H1 (cell line): ENCODE results near the gene PRKCA. TPM values are rescaled to one million over a fixed set of nuclear protein-coding genes. Genes with fewer than 3 reads are reported as not detected.
A peak's percentile ranks its signal among the peaks of the same experiment; 100 is the strongest.

Source experiments
- CTCF ChIA-PET: fragments of 300-600 bp; sonication (Branson Sonifier 250); formaldehyde crosslinking; loops from one replicate; lab custom pipeline; 2021; ENCODE audit not compliant: partially characterized antibody; lab: Charles Lee
- POLR2A ChIA-PET: fragments of 300-600 bp; sonication (Branson Sonifier 250); formaldehyde crosslinking; loops from one replicate; lab custom pipeline; 2021; ENCODE audit warnings: inconsistent platforms; ENCODE audit not compliant: partially characterized antibody; lab: Charles Lee
- DNase-seq, 2 experiments: peaks; one replicate each; pipeline versions ENCODE4 v3.0.0 to v3.0.0-alpha.2; 2010 to 2022; ENCODE audit warnings: low spot score in 2 of 2, low read depth in 1 of 2, mixed read lengths in 1 of 2
- FAIRE-seq: peaks from 2 replicates; lab custom pipeline; 2011; peaks lifted over from hg19 to GRCh38; lab: Jason Lieb, UNC
- H2AFZ ChIP-seq: 2 replicates; pipeline ENCODE4 v1.8.1; 2012; ENCODE audit warnings: low read length, inconsistent platforms
- H2AK5ac ChIP-seq: 2 replicates; pipeline ENCODE4 v1.6.1; 2013; ENCODE audit warnings: low read depth, low read length
- H2BK120ac ChIP-seq: replicated peaks from 2 replicates; pipeline ENCODE3; 2013; ENCODE audit warnings: low read depth, low read length, inconsistent platforms
- H2BK12ac ChIP-seq: 2 replicates; pipeline ENCODE4 v1.6.1; 2013; ENCODE audit warnings: low read depth, low read length
- H2BK15ac ChIP-seq: 2 replicates; pipeline ENCODE4 v1.6.1; 2013; ENCODE audit warnings: low read length
- H2BK20ac ChIP-seq: 2 replicates; pipeline ENCODE4 v1.6.1; 2013; ENCODE audit warnings: low read length
- H2BK5ac ChIP-seq: 2 replicates; pipeline ENCODE4 v1.6.1; 2013; ENCODE audit warnings: low read depth, low read length
- H3K14ac ChIP-seq: 2 replicates; pipeline ENCODE4 v1.6.1; 2013; ENCODE audit warnings: inconsistent platforms; ENCODE audit not compliant: insufficient read length
- H3K18ac ChIP-seq: 2 replicates; pipeline ENCODE4 v1.6.1; 2013; ENCODE audit warnings: low read length; ENCODE audit errors: extremely low read depth
- H3K23ac ChIP-seq: 2 replicates; pipeline ENCODE4 v1.6.1; 2013; ENCODE audit warnings: inconsistent platforms; ENCODE audit not compliant: insufficient read length
- H3K23me2 ChIP-seq: 2 replicates; pipeline ENCODE4 v1.6.1; 2013; ENCODE audit warnings: low read depth, low read length
- H3K27ac ChIP-seq: 2 replicates; pipeline ENCODE4 v1.6.1; 2011; ENCODE audit warnings: low read depth, low read length, inconsistent platforms
- H3K27me3 ChIP-seq, 4 experiments: replicated peaks in 1 of 4; 1 replicate in 1 of 4; 2 replicates in 3 of 4; pipeline versions ENCODE4 v1.6.1 to v1.8.1; 2011 to 2013; ENCODE audit warnings: low read length in 3 of 4, mild to moderate bottlenecking in 3 of 4, inconsistent platforms in 2 of 4, mixed read lengths in 2 of 4, moderate library complexity in 1 of 4; ENCODE audit not compliant: control insufficient read depth in 3 of 4, insufficient read depth in 3 of 4; ENCODE audit errors: extremely low read depth in 1 of 4
- H3K36me3 ChIP-seq, 4 experiments: 2 replicates each; pipeline versions ENCODE4 v1.6.1 to v1.8.1; 2011 to 2013; ENCODE audit warnings: mild to moderate bottlenecking in 4 of 4, low read length in 3 of 4, moderate library complexity in 2 of 4, control low read depth in 1 of 4, inconsistent platforms in 1 of 4; ENCODE audit not compliant: insufficient read depth in 4 of 4, control insufficient read depth in 2 of 4
- H3K4ac ChIP-seq: replicated peaks from 2 replicates; pipeline ENCODE3; 2013; ENCODE audit warnings: low read length, low read depth, mixed read lengths, inconsistent platforms; ENCODE audit not compliant: insufficient read length
- H3K4me1 ChIP-seq, 4 experiments: replicated peaks in 1 of 4; 1 replicate in 1 of 4; 2 replicates in 3 of 4; pipeline versions ENCODE4 v1.6.1 to v1.8.1; 2011 to 2013; ENCODE audit warnings: low read length in 3 of 4, inconsistent platforms in 2 of 4, mixed read lengths in 1 of 4; ENCODE audit not compliant: insufficient read depth in 4 of 4, control insufficient read depth in 3 of 4
- H3K4me2 ChIP-seq, 2 experiments: 2 replicates each; pipeline versions ENCODE4 v1.6.1 to v1.8.1; 2011 to 2013; ENCODE audit warnings: low read depth in 2 of 2, low read length in 2 of 2, control low read depth in 1 of 2, inconsistent platforms in 1 of 2, mild to moderate bottlenecking in 1 of 2; ENCODE audit not compliant: insufficient read depth in 1 of 2
- H3K4me3 ChIP-seq, 4 experiments: fragments of 200-600, 300-600 bp in 1 of 4; sonication (generic), shearing (Covaris generic), sonication (Bioruptor Twin) in 1 of 4; 2 replicates each; pipeline versions ENCODE4 v1.5.1 to v1.8.1; 2011 to 2016; ENCODE audit warnings: low read length in 4 of 4, low read depth in 3 of 4, control low read depth in 2 of 4, inconsistent platforms in 2 of 4, mild to moderate bottlenecking in 2 of 4, mixed read lengths in 1 of 4, moderate library complexity in 1 of 4; ENCODE audit not compliant: insufficient read depth in 2 of 4; ENCODE audit errors: extremely low read depth in 1 of 4
- H3K56ac ChIP-seq: replicated peaks from 2 replicates; pipeline ENCODE3; 2013; ENCODE audit warnings: low read depth, mild to moderate bottlenecking, mixed read lengths, low read length, inconsistent platforms; ENCODE audit not compliant: insufficient read length
- H3K79me1 ChIP-seq: 2 replicates; pipeline ENCODE4 v1.6.1; 2013; ENCODE audit warnings: low read depth, low read length, control low read depth
- H3K79me2 ChIP-seq, 2 experiments: 2 replicates each; pipeline versions ENCODE4 v1.6.1 to v1.8.1; 2012 to 2013; ENCODE audit warnings: low read length in 2 of 2, mild to moderate bottlenecking in 2 of 2, inconsistent platforms in 1 of 2; ENCODE audit not compliant: insufficient read depth in 2 of 2, control insufficient read depth in 1 of 2
- H3K9ac ChIP-seq, 4 experiments: replicated peaks in 1 of 4; 1 replicate in 1 of 4; 2 replicates in 3 of 4; pipeline versions ENCODE4 v1.6.1 to v1.8.1; 2011 to 2013; ENCODE audit warnings: low read depth in 3 of 4, low read length in 3 of 4, control low read depth in 2 of 4, mild to moderate bottlenecking in 2 of 4, moderate library complexity in 2 of 4, inconsistent platforms in 1 of 4; ENCODE audit errors: extremely low read depth in 1 of 4
- H3K9me3 ChIP-seq, 2 experiments: 2 replicates each; pipeline versions ENCODE4 v1.6.1 to v1.8.1; 2012 to 2013; ENCODE audit warnings: mild to moderate bottlenecking in 2 of 2, moderate library complexity in 2 of 2, control low read depth in 1 of 2, inconsistent platforms in 1 of 2, low read depth in 1 of 2, low read length in 1 of 2, mixed read lengths in 1 of 2; ENCODE audit not compliant: insufficient read depth in 2 of 2
- H4K20me1 ChIP-seq, 2 experiments: replicated peaks in 1 of 2; 2 replicates each; pipeline versions ENCODE3 to v1.8.1; 2011 to 2013; ENCODE audit warnings: inconsistent platforms in 2 of 2, low read length in 2 of 2, mild to moderate bottlenecking in 1 of 2; ENCODE audit not compliant: insufficient read depth in 2 of 2, control insufficient read depth in 1 of 2
- H4K5ac ChIP-seq: 2 replicates; pipeline ENCODE4 v1.6.1; 2013; ENCODE audit warnings: low read length, low read depth, mixed read lengths, inconsistent platforms; ENCODE audit not compliant: insufficient read length
- H4K8ac ChIP-seq: 2 replicates; pipeline ENCODE4 v1.8.0; 2013; ENCODE audit warnings: mild to moderate bottlenecking, moderate library complexity, low read length, inconsistent platforms; ENCODE audit not compliant: insufficient read depth; ENCODE audit errors: extremely low read depth
- H4K91ac ChIP-seq: replicated peaks from 2 replicates; pipeline ENCODE3; 2013; ENCODE audit warnings: low read length, mixed read lengths, inconsistent platforms; ENCODE audit not compliant: insufficient read length
- ATF3 ChIP-seq: IDR thresholded peaks from 2 replicates; pipeline ENCODE4 v1.6.1; 2011; ENCODE audit warnings: low read depth, mild to moderate bottlenecking, low read length; ENCODE audit not compliant: insufficient read depth
- CHD2 ChIP-seq: IDR thresholded peaks from 2 replicates; pipeline ENCODE4 v1.6.1; 2012; ENCODE audit warnings: low read length, improper control_type of control experiment
- EP300 ChIP-seq, 2 experiments: IDR thresholded peaks; 1 replicate in 1 of 2; 2 replicates in 1 of 2; pipeline ENCODE4 v1.6.1; 2011 to 2012; ENCODE audit warnings: low read depth in 2 of 2, low read length in 2 of 2, mild to moderate bottlenecking in 2 of 2, borderline replicate concordance in 1 of 2, inconsistent platforms in 1 of 2, moderate library complexity in 1 of 2
- JUN ChIP-seq: IDR thresholded peaks from 2 replicates; pipeline ENCODE4 v1.6.1; 2011; ENCODE audit warnings: low read depth, mild to moderate bottlenecking, improper control_type of control experiment, low read length
- PHF8 ChIP-seq: fragments of 200-600 bp; sonication (generic); conservative IDR thresholded peaks from 2 replicates; pipeline ENCODE4 v1.7.1; 2012; ENCODE audit warnings: low read depth, mild to moderate bottlenecking, inconsistent platforms, low read length, moderate library complexity
- POLR2AphosphoS5 ChIP-seq: IDR thresholded peaks from 2 replicates; pipeline ENCODE4 v1.6.1; 2011; ENCODE audit warnings: low read depth, low read length
- RAD21 ChIP-seq, 2 experiments: IDR thresholded peaks in 1 of 2; conservative IDR thresholded peaks in 1 of 2; 2 replicates each; pipeline ENCODE4 v1.6.1; 2011; ENCODE audit warnings: low read depth in 2 of 2, low read length in 2 of 2, improper control_type of control experiment in 1 of 2, inconsistent platforms in 1 of 2, mild to moderate bottlenecking in 1 of 2, moderate library complexity in 1 of 2
- WGBS, 2 experiments: shearing (Covaris generic) in 1 of 2; methylation state at CpG; one replicate each; pipeline versions ENCODE4 v1.1.6 to v1.1.7; 2013 to 2015; ENCODE audit warnings: low lambda C conversion rate in 2 of 2, mixed read lengths in 2 of 2, inconsistent platforms in 1 of 2, low coverage in 1 of 2, missing lambda C conversion rate in 1 of 2; ENCODE audit not compliant: insufficient replicate concordance in 2 of 2, insufficient coverage in 1 of 2, insufficient read length in 1 of 2; ENCODE audit errors: extremely low coverage in 1 of 2, missing lambda C conversion rate in 1 of 2; 5-methylcytosine and 5-hydroxymethylcytosine counted together
- polyA plus RNA-seq, 7 experiments: library from polyadenylated mRNA; depleted of rRNA in 3 of 7; stranded (reverse) in 5 of 7; unstranded in 2 of 7; fragments of >200 nt in 5 of 7; fragments of 200-250 nt in 2 of 7; gene quantifications; 1 replicate in 5 of 7; 2 replicates in 1 of 7; 4 replicates in 1 of 7; pipeline versions ENCODE4 v1.2.1 to v1.2.3, GENCODE V29; 2011 to 2013; ENCODE audit warnings: missing spikeins in 2 of 7, mixed read lengths in 2 of 7
- total RNA-seq: library from RNA; stranded (reverse); fragmentation: NEBNext Ultra II Directional; extraction: Animal tissue kit (Norgen Biotek cat#: 25700); gene quantifications from 2 replicates; pipeline ENCODE4 v1.2.1, GENCODE V29; 2021
- TF ChIP-seq, protein P1 (sequence below), 3 experiments: IDR thresholded peaks; 1 replicate in 2 of 3; 2 replicates in 1 of 3; pipeline versions ENCODE4 v1.5.1 to v1.6.1; 2011; ENCODE audit warnings: low read length in 3 of 3, mild to moderate bottlenecking in 3 of 3, inconsistent platforms in 2 of 3, low read depth in 1 of 3, moderate library complexity in 1 of 3; ENCODE audit not compliant: insufficient read depth in 1 of 3; ENCODE audit errors: control extremely low read depth in 1 of 3

Gene PRKCA
- total and polyA plus RNA-seq, 2 of the 8 experiments (the other 6 are each of a cell fraction or from before 2014, with no cell fraction given): 5.8 to 17.8 TPM

- peak; percentile 17 to 69 for DNase-seq
- H3K4me2 ChIP-seq: no peak overlapping the region
- no peak overlapping the region for H3K18ac ChIP-seq
- no peaks in the 10 kb centered on the region for H3K4me1 ChIP-seq
- no peaks in the 10 kb centered on the region for H3K36me3 ChIP-seq
- POLR2A ChIA-PET: no interaction called here
- FAIRE-seq: peak; percentile 91
- H3K9me3 ChIP-seq: peaks cover 0 to 3% of the 10 kb centered on the region in 2 experiments; a peak in 2 of 4 replicates
- H3K79me2 ChIP-seq: no peaks in the 10 kb centered on the region
- CTCF ChIA-PET: interaction anchor here (0.6 to 3.1 kb wide), 22 partner anchors 12 to 475 kb away, joined by 3 to 18 read pairs (median 4); no protein-coding TSS in a partner anchor
- H2BK12ac ChIP-seq: peak overlapping the region; percentile 55; the same call in 1 of the 2 replicates
- 0 out of 2 replicates have a peak overlapping the region, but pooled peaks have one; percentile 30 for H2BK5ac ChIP-seq
- no peak overlapping the region for H4K5ac ChIP-seq
- no peak overlapping the region for H2BK15ac ChIP-seq
- no peak overlapping the region for H2AK5ac ChIP-seq
- no peak overlapping the region for H3K4ac ChIP-seq
- no peak overlapping the region for H2AFZ ChIP-seq
- no peak overlapping the region for H3K23ac ChIP-seq
- no peaks in the 10 kb centered on the region for H3K23me2 ChIP-seq
- H3K14ac ChIP-seq: no peak overlapping the region
- H2BK120ac ChIP-seq: no peak overlapping the region
- H3K27ac ChIP-seq: no peak overlapping the region
- no peak overlapping the region for H4K8ac ChIP-seq
- no peaks in the 10 kb centered on the region for H4K20me1 ChIP-seq
- no peak for TF ChIP-seq PHF8
- TF ChIP-seq, protein P1, sequence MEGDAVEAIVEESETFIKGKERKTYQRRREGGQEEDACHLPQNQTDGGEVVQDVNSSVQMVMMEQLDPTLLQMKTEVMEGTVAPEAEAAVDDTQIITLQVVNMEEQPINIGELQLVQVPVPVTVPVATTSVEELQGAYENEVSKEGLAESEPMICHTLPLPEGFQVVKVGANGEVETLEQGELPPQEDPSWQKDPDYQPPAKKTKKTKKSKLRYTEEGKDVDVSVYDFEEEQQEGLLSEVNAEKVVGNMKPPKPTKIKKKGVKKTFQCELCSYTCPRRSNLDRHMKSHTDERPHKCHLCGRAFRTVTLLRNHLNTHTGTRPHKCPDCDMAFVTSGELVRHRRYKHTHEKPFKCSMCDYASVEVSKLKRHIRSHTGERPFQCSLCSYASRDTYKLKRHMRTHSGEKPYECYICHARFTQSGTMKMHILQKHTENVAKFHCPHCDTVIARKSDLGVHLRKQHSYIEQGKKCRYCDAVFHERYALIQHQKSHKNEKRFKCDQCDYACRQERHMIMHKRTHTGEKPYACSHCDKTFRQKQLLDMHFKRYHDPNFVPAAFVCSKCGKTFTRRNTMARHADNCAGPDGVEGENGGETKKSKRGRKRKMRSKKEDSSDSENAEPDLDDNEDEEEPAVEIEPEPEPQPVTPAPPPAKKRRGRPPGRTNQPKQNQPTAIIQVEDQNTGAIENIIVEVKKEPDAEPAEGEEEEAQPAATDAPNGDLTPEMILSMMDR (IDR thresholded peaks at IDR 0.05; ENCODE audit: control extremely low read depth in 1 of 3, insufficient read depth in 1 of 3, low read depth in 1 of 3, low read length in 3 of 3): peak; percentile 29 to 83 (median 82)
- no peak for TF ChIP-seq ATF3
- no peak for TF ChIP-seq POLR2AphosphoS5
- TF ChIP-seq JUN: no peak
- TF ChIP-seq RAD21 (IDR thresholded peaks at IDR 0.05 in 1 of 2, conservative IDR thresholded peaks at IDR 0.05 in 1 of 2; ENCODE audit: low read depth in 2 of 2, low read length in 2 of 2): peak; percentile 96 to 97
- no peak for TF ChIP-seq CHD2
- TF ChIP-seq EP300 (IDR thresholded peaks at IDR 0.05; ENCODE audit: borderline replicate concordance in 1 of 2, low read depth in 2 of 2, low read length in 2 of 2): no peak
- TF ChIP-seq, all 59 proteins: peak for 2
- no peak overlapping the region for H3K56ac ChIP-seq
- H3K9ac ChIP-seq: no peak overlapping the region
- H3K79me1 ChIP-seq: no peaks in the 10 kb centered on the region
- H3K27me3 ChIP-seq: no peaks in the 10 kb centered on the region
- 61% methylated on average over 8 of the region's 8 CpGs; no CpG with 5 or more reads in 1 of the 2 experiments for whole genome bisulfite sequencing, 2 experiments
- H4K91ac ChIP-seq: no peak overlapping the region
- no peak overlapping the region for H3K4me3 ChIP-seq
- H2BK20ac ChIP-seq: 0 out of 2 replicates have a peak overlapping the region, but pooled peaks have one; percentile 8
These were observed 371.4 kb downstream of the PRKCA start for GRCh38 chr17:66673668-66674276.
